Dedifferentiated amniotic fluid mesenchymal stem cell (primary cell): ENCODE results near the gene PRDM12.

Experiments
- DNase-seq: peaks from one replicate; pipeline ENCODE4 v3.0.0-alpha.2; 2016; ENCODE audit errors: extremely low spot score

PRDM12 gene

GRCh38 chr9:130635721-130636647 lies 28.4 kb upstream of the PRDM12 start:
- DNase-seq: no peak

- no peak for DNase-seq
These were observed 27.8 kb upstream of the PRDM12 start for GRCh38 chr9:130636648-130637020.

- no peak for DNase-seq
These were observed 25.9 kb upstream of the PRDM12 start for GRCh38 chr9:130638284-130639123.

GRCh38 chr9:130639124-130639765 lies 25.1 kb upstream of the PRDM12 start:
- DNase-seq: no peak

GRCh38 chr9:130639866-130640555 lies 24.4 kb upstream of the PRDM12 start:
- DNase-seq: no peak

GRCh38 chr9:130640681-130641080 lies 23.7 kb upstream of the PRDM12 start:
- DNase-seq: no peak

GRCh38 chr9:130642926-130643325 lies 21.5 kb upstream of the PRDM12 start:
- no peak for DNase-seq

- no peak for DNase-seq
These were observed 13.2 kb upstream of the PRDM12 start for GRCh38 chr9:130651221-130651620.

GRCh38 chr9:130651752-130652151 lies 12.6 kb upstream of the PRDM12 start:
- DNase-seq: no peak

- no peak for DNase-seq
These were observed 9.5 kb upstream of the PRDM12 start for GRCh38 chr9:130654879-130655278.

- no peak for DNase-seq
These were observed 5.3 kb upstream of the PRDM12 start for GRCh38 chr9:130658893-130659698.

GRCh38 chr9:130659699-130660248 lies 4.6 kb upstream of the PRDM12 start:
- DNase-seq: no peak

GRCh38 chr9:130660326-130660682 lies 4.1 kb upstream of the PRDM12 start:
- no peak for DNase-seq

GRCh38 chr9:130660683-130661450 lies 3.5 kb upstream of the PRDM12 start:
- no peak for DNase-seq

GRCh38 chr9:130661451-130662098 lies 2.8 kb upstream of the PRDM12 start:
- no peak for DNase-seq

GRCh38 chr9:130662099-130662969 lies 2.1 kb upstream of the PRDM12 start:
- DNase-seq: no peak

GRCh38 chr9:130662970-130663257 lies 1.5 kb upstream of the PRDM12 start:
- DNase-seq: no peak

GRCh38 chr9:130663258-130663976 lies 977 bp upstream of the PRDM12 start:
- DNase-seq: no peak
